ENCODE measurements around the gene COPB2. TPM values are rescaled to one million over a fixed set of nuclear protein-coding genes. Genes with fewer than 3 reads are reported as not detected.

The COPB2 gene
- total and polyA plus RNA-seq, 2 of the 8 experiments (the other 6 are each of a cell fraction or from before 2014, with no cell fraction given) = 40.3 to 119 TPM

DNA sequence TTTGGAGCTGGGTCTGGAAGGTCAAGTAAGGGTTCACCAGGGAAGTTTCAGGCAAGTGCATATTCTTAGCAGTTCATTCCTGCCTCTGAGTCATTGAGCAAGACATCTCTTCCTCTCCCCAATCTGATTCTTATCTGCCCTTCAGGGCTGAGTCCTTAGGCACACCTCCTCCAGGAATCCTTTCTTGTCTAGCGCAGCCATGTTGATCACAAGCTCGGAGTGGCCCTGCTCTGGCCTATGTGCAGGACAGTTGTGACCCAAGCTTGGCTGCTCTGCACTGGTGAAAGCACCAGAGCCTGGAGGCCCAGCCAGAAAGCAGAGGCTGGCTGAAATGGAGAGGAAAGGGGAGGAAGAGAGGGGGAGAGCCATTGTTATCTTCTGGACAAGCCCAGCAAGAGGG lies 76.5 kb downstream of the COPB2 start:
- Histone ChIP-seq H2AFZ (ENCODE audit: low read length) (no peak overlapping the region), H3K23me2 (ENCODE audit: low read depth, low read length) (peaks cover 1% of the 10 kb centered on the region; the same call in 1 of the 2 replicates), H3K4me3 (ENCODE audit: extremely low read depth in 1 of 4, insufficient read depth in 2 of 4, low read depth in 3 of 4, low read length in 4 of 4) (no peak overlapping the region), H3K9me3 (ENCODE audit: insufficient read depth in 2 of 2, low read depth in 1 of 2, low read length in 1 of 2) (no peaks in the 10 kb centered on the region), H3K4ac (replicated peaks; ENCODE audit: insufficient read length, low read depth, low read length) (no peak overlapping the region), H3K9ac (replicated peaks in 1 of 4; ENCODE audit: extremely low read depth in 1 of 4, low read depth in 3 of 4, low read length in 3 of 4) (no peak overlapping the region), H4K20me1 (replicated peaks in 1 of 2; ENCODE audit: control insufficient read depth in 1 of 2, insufficient read depth in 2 of 2, low read length in 2 of 2) (no peaks in the 10 kb centered on the region), H4K8ac (ENCODE audit: extremely low read depth, insufficient read depth, low read length) (no peak overlapping the region), H2BK120ac (replicated peaks; ENCODE audit: low read depth, low read length) (no peak overlapping the region), H3K18ac (ENCODE audit: extremely low read depth, low read length) (no peak overlapping the region), H2BK20ac (ENCODE audit: low read length) (no peak overlapping the region), H3K56ac (replicated peaks; ENCODE audit: insufficient read length, low read depth, low read length) (no peak overlapping the region), H2BK12ac (ENCODE audit: low read depth, low read length) (no peak overlapping the region), H3K36me3 (ENCODE audit: control insufficient read depth in 2 of 4, insufficient read depth in 4 of 4, low read length in 3 of 4) (no peaks in the 10 kb centered on the region), H3K79me2 (ENCODE audit: control insufficient read depth in 1 of 2, insufficient read depth in 2 of 2, low read length in 2 of 2) (no peaks in the 10 kb centered on the region), H3K4me1 (replicated peaks in 1 of 4; ENCODE audit: control insufficient read depth in 3 of 4, insufficient read depth in 4 of 4, low read length in 3 of 4) (peaks cover 0 to 6% (median 2%) of the 10 kb centered on the region in 4 experiments; a peak in 5 of 7 replicates), H2BK15ac (ENCODE audit: low read length) (no peak overlapping the region), H3K23ac (ENCODE audit: insufficient read length) (no peak overlapping the region), H4K5ac (ENCODE audit: insufficient read length, low read depth, low read length) (no peak overlapping the region), H3K27me3 (replicated peaks in 1 of 4; ENCODE audit: control insufficient read depth in 3 of 4, extremely low read depth in 1 of 4, insufficient read depth in 3 of 4, low read length in 3 of 4) (no peaks in the 10 kb centered on the region), H3K4me2 (ENCODE audit: insufficient read depth in 1 of 2, low read depth in 2 of 2, low read length in 2 of 2) (no peak overlapping the region), H4K91ac (replicated peaks; ENCODE audit: insufficient read length, low read length) (no peak overlapping the region), H2AK5ac (ENCODE audit: low read depth, low read length) (no peak overlapping the region), H3K79me1 (ENCODE audit: low read depth, low read length) (no peaks in the 10 kb centered on the region), H2BK5ac (ENCODE audit: low read depth, low read length) (no peak overlapping the region), H3K14ac (ENCODE audit: insufficient read length) (no peak overlapping the region), H3K27ac (ENCODE audit: low read depth, low read length) (no peak overlapping the region)
- no peak for FAIRE-seq
- ChIA-PET CTCF (ENCODE audit: partially characterized antibody) (interaction anchor here (1.1 to 8.6 kb wide), 5 partner anchors 8 to 329 kb away, joined by 3 to 103 read pairs (median 5); no protein-coding TSS in a partner anchor), POLR2A (ENCODE audit: partially characterized antibody) (no interaction called here)
- DNase-seq (ENCODE audit: low read depth in 1 of 2, low spot score in 2 of 2) = no peak
- TF ChIP-seq RXRA (IDR thresholded peaks at IDR 0.05; ENCODE audit: insufficient read depth, low read depth, low read length) = no peak
- TF ChIP-seq CEBPB (IDR thresholded peaks at IDR 0.05; ENCODE audit: low read depth, low read length) = no peak
- no peak for TF ChIP-seq POU5F1 (IDR thresholded peaks at IDR 0.05; ENCODE audit: low read depth, low read length)
- TF ChIP-seq, protein P1, sequence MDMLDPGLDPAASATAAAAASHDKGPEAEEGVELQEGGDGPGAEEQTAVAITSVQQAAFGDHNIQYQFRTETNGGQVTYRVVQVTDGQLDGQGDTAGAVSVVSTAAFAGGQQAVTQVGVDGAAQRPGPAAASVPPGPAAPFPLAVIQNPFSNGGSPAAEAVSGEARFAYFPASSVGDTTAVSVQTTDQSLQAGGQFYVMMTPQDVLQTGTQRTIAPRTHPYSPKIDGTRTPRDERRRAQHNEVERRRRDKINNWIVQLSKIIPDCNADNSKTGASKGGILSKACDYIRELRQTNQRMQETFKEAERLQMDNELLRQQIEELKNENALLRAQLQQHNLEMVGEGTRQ (IDR thresholded peaks at IDR 0.05; ENCODE audit: low read length) = no peak
- TF ChIP-seq CHD2 (IDR thresholded peaks at IDR 0.05; ENCODE audit: low read length) = no peak
- 86% methylated on average over 2 of the region's 2 CpGs; no CpG with 5 or more reads in 1 of the 2 experiments for WGBS, 2 experiments (ENCODE audit: extremely low coverage in 1 of 2, insufficient coverage in 1 of 2, insufficient read length in 1 of 2, insufficient replicate concordance in 2 of 2, low coverage in 1 of 2, low lambda C conversion rate in 2 of 2, missing lambda C conversion rate in 1 of 2)

Measured in H1 (cell line).